Measurements from ENCODE around the gene SNX9.
A peak's percentile ranks its signal among the peaks of the same experiment; 100 is the strongest.
"Not testable (repeated sequence)": the region's sequence is repeated elsewhere in the genome, so short reads cannot be mapped to it uniquely, and the experiment has no call there.

SNX9 gene

GRCh38 chr6:157799561-157799960 lies 23.5 kb upstream of the SNX9 start:
- not testable (repeated sequence) for DNase-seq (ENCODE audit: low spot score); H3K4ac ChIP-seq (ENCODE audit: low read length); H2BK5ac ChIP-seq (ENCODE audit: low read length); H2BK12ac ChIP-seq (ENCODE audit: low read length); H3K27me3 ChIP-seq (ENCODE audit: control insufficient read depth in 3 of 3, insufficient read depth in 3 of 3, low read depth in 1 of 3, low read length in 3 of 3); H2AK5ac ChIP-seq (ENCODE audit: low read depth, low read length); H3K14ac ChIP-seq (ENCODE audit: low read length); H4K8ac ChIP-seq (ENCODE audit: low read depth, low read length); H3K27ac ChIP-seq (replicated peaks; ENCODE audit: low read length); H4K91ac ChIP-seq (ENCODE audit: low read depth, low read length, poor library complexity); H2BK15ac ChIP-seq (ENCODE audit: low read length); H3K9me3 ChIP-seq (replicated peaks in 1 of 2; ENCODE audit: control insufficient read depth in 2 of 2, insufficient read depth in 1 of 2, low read depth in 1 of 2, low read length in 2 of 2); H3K79me1 ChIP-seq (ENCODE audit: low read depth, low read length); H3K4me1 ChIP-seq (ENCODE audit: control insufficient read depth in 2 of 2, insufficient read depth in 1 of 2, low read depth in 1 of 2, low read length in 2 of 2); H2AFZ ChIP-seq (ENCODE audit: low read length); H3K9ac ChIP-seq (ENCODE audit: low read depth, low read length, poor library complexity); H3K18ac ChIP-seq (ENCODE audit: low read length); H3K4me3 ChIP-seq (ENCODE audit: low read length in 2 of 2); H3K36me3 ChIP-seq (replicated peaks in 1 of 2; ENCODE audit: control insufficient read depth in 2 of 2, insufficient read depth in 2 of 2, low read length in 2 of 2); H2BK120ac ChIP-seq (ENCODE audit: low read depth, low read length); H3K23ac ChIP-seq (ENCODE audit: low read depth, low read length, poor library complexity); H3K4me2 ChIP-seq (ENCODE audit: insufficient read depth, low read length, poor library complexity, severe bottlenecking)
- WGBS, 2 donors (ENCODE audit: extremely low coverage in 2 of 2, insufficient read length in 2 of 2, insufficient replicate concordance in 1 of 2): no CpG with 5 or more reads among the region's 3 CpGs

- no CpG with 5 or more reads among the region's 6 CpGs for WGBS, 2 donors (ENCODE audit: extremely low coverage in 2 of 2, insufficient read length in 2 of 2, insufficient replicate concordance in 1 of 2)
- H3K23ac ChIP-seq (ENCODE audit: low read depth, low read length, poor library complexity): no peak overlapping the region
- no peak overlapping the region for H3K4me3 ChIP-seq (ENCODE audit: low read length in 2 of 2)
These were observed 22.4 kb upstream of the SNX9 start for GRCh38 chr6:157800420-157801237.

GRCh38 chr6:157804448-157805327 lies 18.4 kb upstream of the SNX9 start:
- Histone ChIP-seq H2AK5ac (ENCODE audit: low read depth, low read length) (no peak overlapping the region), H2BK120ac (ENCODE audit: low read depth, low read length) (no peak overlapping the region), H3K4me1 (ENCODE audit: control insufficient read depth in 2 of 2, insufficient read depth in 1 of 2, low read depth in 1 of 2, low read length in 2 of 2) (peaks cover 0 to 2% of the 10 kb centered on the region in 2 donors), H3K18ac (ENCODE audit: low read length) (no peak overlapping the region), H3K79me1 (ENCODE audit: low read depth, low read length) (no peaks in the 10 kb centered on the region), H3K4ac (ENCODE audit: low read length) (no peak overlapping the region), H3K9ac (ENCODE audit: low read depth, low read length, poor library complexity) (no peak overlapping the region), H3K4me2 (ENCODE audit: insufficient read depth, low read length, poor library complexity, severe bottlenecking) (no peak overlapping the region), H2BK12ac (ENCODE audit: low read length) (no peak overlapping the region), H3K9me3 (replicated peaks in 1 of 2; ENCODE audit: control insufficient read depth in 2 of 2, insufficient read depth in 1 of 2, low read depth in 1 of 2, low read length in 2 of 2) (peaks cover 2 to 9% of the 10 kb centered on the region in 2 donors), H4K91ac (ENCODE audit: low read depth, low read length, poor library complexity) (no peak overlapping the region), H2BK5ac (ENCODE audit: low read length) (no peak overlapping the region), H3K27me3 (ENCODE audit: control insufficient read depth in 3 of 3, insufficient read depth in 3 of 3, low read depth in 1 of 3, low read length in 3 of 3) (peaks cover 0 to 3% (median 0%) of the 10 kb centered on the region in 3 experiments), H3K27ac (replicated peaks; ENCODE audit: low read length) (no peak overlapping the region), H2BK15ac (ENCODE audit: low read length) (peak overlapping the region; percentile 73), H3K4me3 (ENCODE audit: low read length in 2 of 2) (peak overlapping the region in 1 of 2 donors; percentile 25), H3K23ac (ENCODE audit: low read depth, low read length, poor library complexity) (no peak overlapping the region), H3K14ac (ENCODE audit: low read length) (no peak overlapping the region), H2AFZ (ENCODE audit: low read length) (no peak overlapping the region), H3K36me3 (replicated peaks in 1 of 2; ENCODE audit: control insufficient read depth in 2 of 2, insufficient read depth in 2 of 2, low read length in 2 of 2) (no peaks in the 10 kb centered on the region), H4K8ac (ENCODE audit: low read depth, low read length) (no peak overlapping the region)
- WGBS, 2 donors (ENCODE audit: extremely low coverage in 2 of 2, insufficient read length in 2 of 2, insufficient replicate concordance in 1 of 2): no CpG with 5 or more reads among the region's 11 CpGs
- no peak for DNase-seq (ENCODE audit: low spot score)

More at GRCh38 chr6:157800420-157801237, 22.4 kb upstream of the SNX9 start:
- Histone ChIP-seq H4K8ac (ENCODE audit: low read depth, low read length) (no peak overlapping the region), H4K91ac (ENCODE audit: low read depth, low read length, poor library complexity) (no peak overlapping the region), H2AFZ (ENCODE audit: low read length) (no peak overlapping the region), H3K79me1 (ENCODE audit: low read depth, low read length) (no peaks in the 10 kb centered on the region), H3K9me3 (replicated peaks in 1 of 2; ENCODE audit: control insufficient read depth in 2 of 2, insufficient read depth in 1 of 2, low read depth in 1 of 2, low read length in 2 of 2) (no peaks in the 10 kb centered on the region), H3K36me3 (replicated peaks in 1 of 2; ENCODE audit: control insufficient read depth in 2 of 2, insufficient read depth in 2 of 2, low read length in 2 of 2) (no peaks in the 10 kb centered on the region), H3K9ac (ENCODE audit: low read depth, low read length, poor library complexity) (no peak overlapping the region), H2BK5ac (ENCODE audit: low read length) (no peak overlapping the region), H3K27ac (replicated peaks; ENCODE audit: low read length) (no peak overlapping the region), H3K4me2 (ENCODE audit: insufficient read depth, low read length, poor library complexity, severe bottlenecking) (no peak overlapping the region), H2BK12ac (ENCODE audit: low read length) (no peak overlapping the region), H2BK15ac (ENCODE audit: low read length) (no peak overlapping the region), H3K18ac (ENCODE audit: low read length) (no peak overlapping the region), H3K4ac (ENCODE audit: low read length) (no peak overlapping the region), H3K14ac (ENCODE audit: low read length) (no peak overlapping the region), H3K27me3 (ENCODE audit: control insufficient read depth in 3 of 3, insufficient read depth in 3 of 3, low read depth in 1 of 3, low read length in 3 of 3) (peaks cover 0 to 7% (median 0%) of the 10 kb centered on the region in 3 experiments), H2AK5ac (ENCODE audit: low read depth, low read length) (no peak overlapping the region), H3K4me1 (ENCODE audit: control insufficient read depth in 2 of 2, insufficient read depth in 1 of 2, low read depth in 1 of 2, low read length in 2 of 2) (no peaks in the 10 kb centered on the region), H2BK120ac (ENCODE audit: low read depth, low read length) (no peak overlapping the region)
- no peak for DNase-seq (ENCODE audit: low spot score)

All from neuronal stem cell (in vitro differentiated cells).